OCI-LY3 (cell line): ENCODE measurements around the gene TARBP2.

Source experiments
- H2AFZ ChIP-seq: fragments of 200-600, 300-600 bp; shearing (Covaris generic); 2 replicates; pipeline ENCODE4 v1.6.0; 2014; ENCODE audit warnings: antibody characterized with exemption, low read depth, low read length
- H3K27ac ChIP-seq: fragments of 200-600, 300-600 bp; sonication (generic); 2 replicates; pipeline ENCODE4 v1.5.1; 2014; ENCODE audit warnings: mild to moderate bottlenecking, low read length, moderate library complexity, mixed read lengths
- H3K27me3 ChIP-seq: fragments of 200-600, 300-600 bp; sonication (generic); 2 replicates; pipeline ENCODE4 v1.6.1; 2014; ENCODE audit warnings: low read depth, low read length, mixed read lengths
- H3K36me3 ChIP-seq: fragments of 200-600, 300-600 bp; sonication (generic); replicated peaks from 2 replicates; pipeline ENCODE3; 2014; ENCODE audit warnings: low read depth, low read length, mixed read lengths
- H3K4me1 ChIP-seq: fragments of 300-600, 200-600 bp; sonication (generic); 2 replicates; pipeline ENCODE4 v1.6.1; 2014; ENCODE audit warnings: low read length, mixed read lengths
- H3K4me2 ChIP-seq: fragments of 200-600, 300-600 bp; sonication (generic); 2 replicates; pipeline ENCODE4 v1.6.1; 2014; ENCODE audit warnings: low read length, mixed read lengths
- H3K4me3 ChIP-seq: fragments of 300-600, 200-600 bp; sonication (generic); 2 replicates; pipeline ENCODE4 v1.5.1; 2014; ENCODE audit warnings: antibody characterized with exemption, mild to moderate bottlenecking, low read length, moderate library complexity
- H3K79me2 ChIP-seq: fragments of 300-600, 200-600 bp; shearing (Covaris generic); 2 replicates; pipeline ENCODE4 v1.6.1; 2014; ENCODE audit warnings: mild to moderate bottlenecking, low read length, mixed read lengths
- H3K9ac ChIP-seq: fragments of 300-600, 200-600 bp; shearing (Covaris generic); 2 replicates; pipeline ENCODE4 v1.6.0; 2014; ENCODE audit warnings: mild to moderate bottlenecking, low read length, moderate library complexity
- H3K9me3 ChIP-seq: fragments of 200-600, 300-600 bp; shearing (Covaris generic); 2 replicates; pipeline ENCODE4 v1.6.1; 2014; ENCODE audit warnings: low read length, mixed read lengths; ENCODE audit not compliant: insufficient read depth
- H4K20me1 ChIP-seq: fragments of 200-600, 300-600 bp; sonication (generic); 2 replicates; pipeline ENCODE4 v1.6.1; 2016; ENCODE audit warnings: low read length, mixed read lengths; ENCODE audit not compliant: insufficient read depth
- CTCF ChIP-seq: fragments of 200-600, 300-600 bp; sonication (generic); IDR thresholded peaks from 2 replicates; pipeline ENCODE4 v1.5.1; 2014; ENCODE audit warnings: antibody characterized with exemption, low read length, low read depth
- EZH2phosphoT487 ChIP-seq: fragments of 200-600 bp; shearing (Covaris generic); IDR thresholded peaks from 2 replicates; pipeline ENCODE4 v1.6.1; 2018; ENCODE audit warnings: antibody characterized with exemption, mixed run types, low read depth

TARBP2 gene

GRCh38 chr12:53550595-53550994 is 49.5 kb downstream of the TARBP2 start:
- H3K9ac ChIP-seq: no peak overlapping the region
- H3K79me2 ChIP-seq: no peaks in the 10 kb centered on the region
- H3K4me3 ChIP-seq: no peak overlapping the region
- H2AFZ ChIP-seq: no peak overlapping the region
- no peak for TF ChIP-seq EZH2phosphoT487
- no peak for TF ChIP-seq CTCF
- no peaks in the 10 kb centered on the region for H4K20me1 ChIP-seq
- H3K27ac ChIP-seq: no peak overlapping the region
- H3K9me3 ChIP-seq: no peaks in the 10 kb centered on the region
- H3K27me3 ChIP-seq: no peaks in the 10 kb centered on the region
- H3K4me1 ChIP-seq: no peaks in the 10 kb centered on the region
- no peak overlapping the region for H3K4me2 ChIP-seq
- peaks cover 9% of the 10 kb centered on the region for H3K36me3 ChIP-seq

GRCh38 chr12:53551889-53552291 is 50.8 kb downstream of the TARBP2 start:
- Histone ChIP-seq H3K36me3 (peaks cover 9% of the 10 kb centered on the region), H2AFZ (no peak overlapping the region), H3K27me3 (no peaks in the 10 kb centered on the region), H4K20me1 (no peaks in the 10 kb centered on the region), H3K79me2 (no peaks in the 10 kb centered on the region), H3K9ac (no peak overlapping the region), H3K27ac (no peak overlapping the region), H3K4me2 (no peak overlapping the region), H3K4me3 (no peak overlapping the region), H3K9me3 (no peaks in the 10 kb centered on the region), H3K4me1 (no peaks in the 10 kb centered on the region)
- TF ChIP-seq CTCF: no peak
- TF ChIP-seq EZH2phosphoT487: no peak

- H3K27ac ChIP-seq: no peak overlapping the region
- no peak overlapping the region for H3K4me3 ChIP-seq
- no peaks in the 10 kb centered on the region for H4K20me1 ChIP-seq
- H3K36me3 ChIP-seq: peaks cover 9% of the 10 kb centered on the region
- no peaks in the 10 kb centered on the region for H3K27me3 ChIP-seq
- H2AFZ ChIP-seq: no peak overlapping the region
- no peak overlapping the region for H3K9ac ChIP-seq
- no peaks in the 10 kb centered on the region for H3K79me2 ChIP-seq
- H3K9me3 ChIP-seq: no peaks in the 10 kb centered on the region
- H3K4me1 ChIP-seq: no peaks in the 10 kb centered on the region
- no peak overlapping the region for H3K4me2 ChIP-seq
- no peak for TF ChIP-seq CTCF
- TF ChIP-seq EZH2phosphoT487: no peak
Observed at GRCh38 chr12:53552361-53553327, 51.6 kb downstream of the TARBP2 start.
